HEK293T (cell line): ENCODE results near the gene UNC13D.

Source experiments
- BHLHE40 ChIP-seq: fragments of 450-650 bp; IDR thresholded peaks from 2 replicates; pipeline ENCODE4 v1.6.1; 2016; ENCODE audit warnings: mild to moderate bottlenecking, moderate library complexity, borderline replicate concordance
- CTBP1 ChIP-seq: fragments of 450-650 bp; IDR thresholded peaks from 2 replicates; pipeline ENCODE4 v1.6.1; 2016; ENCODE audit warnings: borderline replicate concordance
- FOXA1 ChIP-seq: fragments of 450-650 bp; IDR thresholded peaks from 2 replicates; pipeline ENCODE4 v1.6.1; 2016; ENCODE audit warnings: mild to moderate bottlenecking
- FOXM1 ChIP-seq: fragments of 450-650 bp; IDR thresholded peaks from 2 replicates; pipeline ENCODE4 v1.6.1; 2017; ENCODE audit warnings: mild to moderate bottlenecking, borderline replicate concordance
- HDGF ChIP-seq: fragments of 450-650 bp; IDR thresholded peaks from 2 replicates; pipeline ENCODE4 v1.6.1; 2017; ENCODE audit warnings: antibody characterized with exemption, borderline replicate concordance
- NFRKB ChIP-seq: fragments of 450-650 bp; IDR thresholded peaks from 2 replicates; pipeline ENCODE4 v1.6.1; 2016; ENCODE audit warnings: mild to moderate bottlenecking, moderate library complexity
- PKNOX1 ChIP-seq: fragments of 450-650 bp; IDR thresholded peaks from 2 replicates; pipeline ENCODE4 v1.6.1; 2016
- SP1 ChIP-seq: fragments of 450-650 bp; IDR thresholded peaks from 2 replicates; pipeline ENCODE4 v1.6.1; 2017
- SUZ12 ChIP-seq: fragments of 450-650 bp; IDR thresholded peaks from 2 replicates; pipeline ENCODE4 v1.6.1; 2016; ENCODE audit warnings: mild to moderate bottlenecking
- TARDBP ChIP-seq: fragments of 450-650 bp; IDR thresholded peaks from 2 replicates; pipeline ENCODE4 v1.6.1; 2016
- ZNF384 ChIP-seq: fragments of 450-650 bp; IDR thresholded peaks from 2 replicates; pipeline ENCODE4 v1.6.1; 2016

GRCh38 chr17:75876938-75877751 lies 32.9 kb upstream of the UNC13D start:
- TF ChIP-seq FOXA1 (no peak), TARDBP (no peak), NFRKB (no peak), BHLHE40 (no peak), CTBP1 (no peak), SP1 (no peak), SUZ12 (no peak), ZNF384 (no peak), FOXM1 (no peak), HDGF (no peak), PKNOX1 (no peak)
